GM12892 (cell line): ENCODE data around the gene KRTAP5-6.

Experiments
- POLR2A ChIP-seq: IDR thresholded peaks from 2 replicates; pipeline ENCODE4 v1.6.1; 2011; ENCODE audit warnings: low read depth, low read length, control low read depth
- POLR2AphosphoS5 ChIP-seq: IDR thresholded peaks from 2 replicates; pipeline ENCODE4 v1.6.1; 2011; ENCODE audit warnings: low read depth, low read length, control low read depth
- TAF1 ChIP-seq: IDR thresholded peaks from 2 replicates; pipeline ENCODE4 v1.6.1; 2011; ENCODE audit warnings: low read depth, mild to moderate bottlenecking, control low read depth, low read length, borderline replicate concordance

DNA sequence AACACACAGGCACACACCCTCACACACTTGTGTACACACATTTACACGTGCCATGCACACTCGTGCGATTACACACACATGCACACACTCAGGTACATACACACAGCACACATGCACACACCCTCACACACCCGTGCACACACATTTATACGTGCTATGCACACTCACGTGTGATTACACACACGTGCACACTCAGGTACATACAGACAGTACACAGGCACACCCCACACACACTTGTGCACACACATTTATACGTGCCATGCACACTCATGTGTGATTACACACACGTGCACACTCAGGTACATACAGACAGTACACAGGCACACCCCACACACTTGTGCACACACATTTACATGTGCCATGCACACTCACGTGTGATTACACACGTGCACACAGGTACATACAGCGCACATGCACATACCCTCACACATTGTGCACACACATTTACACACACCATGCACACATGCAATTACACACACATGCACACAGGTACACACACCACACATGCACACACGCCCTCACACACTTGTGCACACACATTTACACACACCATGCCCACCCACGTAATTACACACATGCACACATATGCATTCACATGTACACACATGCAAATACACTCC is 48.8 kb downstream of the KRTAP5-6 start:
- TF ChIP-seq POLR2AphosphoS5 (no peak; the same call in 1 of the 2 replicates), POLR2A (no peak), TAF1 (no peak)
